GM04504 (cell line): ENCODE results near the gene GAS2L1.
"Not testable (repeated sequence)": the region's sequence is repeated elsewhere in the genome, so short reads cannot be mapped to it uniquely, and the experiment has no call there.

Source experiments
- DNase-seq: peaks from one replicate; pipeline ENCODE4 v3.0.0-alpha.2; 2012; ENCODE audit warnings: low read depth

GAS2L1 gene

GRCh38 chr22:29342577-29343312, 36.3 kb downstream of the GAS2L1 start:
- no peak for DNase-seq

DNA sequence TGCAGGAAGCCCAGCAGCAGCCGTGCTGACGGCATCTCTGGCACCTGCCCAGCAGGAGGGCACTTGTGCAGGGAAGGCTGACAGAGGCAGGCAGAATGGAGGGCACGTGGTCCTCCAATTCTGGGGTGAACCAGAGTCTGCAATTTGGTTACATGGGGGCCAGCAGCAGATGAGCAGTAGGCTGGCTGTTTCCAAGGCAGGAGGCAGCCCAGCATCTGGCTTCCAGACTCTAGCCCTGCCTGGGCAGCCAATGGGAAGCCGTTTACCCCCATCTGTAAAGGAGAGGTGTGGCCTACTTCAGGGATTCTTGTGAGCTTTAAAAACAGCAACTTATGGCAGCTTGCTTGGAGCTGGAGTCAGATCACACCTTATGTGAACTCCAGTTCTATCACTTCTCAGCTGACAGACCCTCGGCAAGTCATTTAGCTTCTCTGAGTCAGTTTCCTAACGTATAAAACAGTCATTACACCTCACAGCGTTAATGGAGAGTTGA, 36.9 kb downstream of the GAS2L1 start:
- DNase-seq, result peak; percentile 61

DNA sequence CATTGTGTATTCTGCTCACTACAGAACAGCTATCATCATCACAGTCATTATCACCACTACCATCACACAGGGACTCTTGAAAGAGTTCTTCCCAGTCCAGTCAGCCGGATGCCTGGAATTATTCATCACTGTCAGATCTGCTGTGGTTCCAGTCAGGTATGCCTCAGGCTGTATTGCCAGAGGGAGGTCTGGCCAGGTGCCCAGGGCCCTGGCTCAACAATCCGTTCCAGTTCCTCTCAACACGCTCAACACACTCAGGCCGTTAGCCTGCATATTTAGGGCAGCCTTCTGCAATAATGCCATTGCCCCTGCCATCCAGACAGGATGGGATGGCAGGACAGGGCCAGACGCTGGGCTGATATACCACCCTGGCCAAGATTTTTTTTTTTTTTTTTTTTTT, 37.7 kb downstream of the GAS2L1 start:
- peak; percentile 96 for DNase-seq

GRCh38 chr22:29344889-29345288, 38.4 kb downstream of the GAS2L1 start:
- DNase-seq, result not testable (repeated sequence)

DNA sequence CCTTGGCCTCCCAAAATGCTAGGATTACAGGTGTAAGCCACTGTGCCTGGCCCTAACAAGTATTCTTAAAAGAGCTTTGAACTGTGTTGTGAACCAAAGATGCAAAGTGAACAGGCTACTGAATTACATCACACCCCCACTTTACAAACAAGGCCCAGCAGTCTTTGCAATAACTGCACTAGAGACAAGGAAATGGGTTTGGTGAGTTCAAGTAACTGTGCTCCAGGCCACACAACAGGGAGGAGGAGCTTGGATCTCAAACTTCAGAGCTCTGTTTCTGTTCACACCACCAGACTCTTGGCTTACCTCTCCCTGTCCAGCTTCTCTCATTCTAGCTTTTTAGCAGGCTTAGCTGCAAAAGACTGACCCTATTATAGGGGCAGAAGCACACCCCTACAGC, 39.5 kb downstream of the GAS2L1 start:
- no peak for DNase-seq

DNA sequence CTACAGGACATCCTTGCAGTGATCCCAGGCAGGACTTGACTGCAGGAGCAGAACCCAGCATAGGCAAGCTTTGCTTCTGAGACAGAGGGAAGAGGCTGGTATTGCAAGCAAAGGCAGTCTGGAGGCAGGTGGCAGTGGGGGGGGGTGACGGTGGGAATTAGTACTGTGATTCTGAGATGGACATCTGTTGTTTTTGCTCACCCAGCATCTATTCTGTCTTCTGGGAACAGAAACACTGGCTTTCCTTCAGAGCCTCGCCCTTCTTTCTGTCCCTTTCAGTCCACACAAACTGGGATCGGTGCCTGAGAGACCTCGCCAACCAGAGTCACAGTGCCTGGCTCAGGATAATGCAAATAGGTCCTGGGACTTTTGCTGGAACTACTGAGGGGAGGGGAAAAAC, 40.2 kb downstream of the GAS2L1 start:
- no peak for DNase-seq

DNA sequence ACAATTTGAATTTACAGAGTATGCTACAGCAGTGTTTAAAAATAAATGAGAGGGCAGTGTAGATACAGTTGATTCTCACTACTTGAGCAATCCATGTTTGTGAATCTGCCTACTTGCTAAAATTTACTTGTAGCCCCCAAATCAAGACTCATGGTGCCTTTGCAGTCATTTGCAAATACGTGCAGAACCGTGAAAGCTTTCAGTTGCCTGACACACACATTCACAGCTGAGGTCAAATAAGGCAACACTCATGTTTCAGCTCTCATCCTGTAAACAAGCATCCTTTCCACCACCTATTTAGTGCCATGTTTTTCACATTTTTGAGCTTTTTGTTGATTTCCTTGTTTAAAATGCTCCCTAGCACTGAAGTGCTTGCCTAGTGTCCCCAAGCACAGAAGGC, 41.6 kb downstream of the GAS2L1 start:
- DNase-seq, result no peak

DNA sequence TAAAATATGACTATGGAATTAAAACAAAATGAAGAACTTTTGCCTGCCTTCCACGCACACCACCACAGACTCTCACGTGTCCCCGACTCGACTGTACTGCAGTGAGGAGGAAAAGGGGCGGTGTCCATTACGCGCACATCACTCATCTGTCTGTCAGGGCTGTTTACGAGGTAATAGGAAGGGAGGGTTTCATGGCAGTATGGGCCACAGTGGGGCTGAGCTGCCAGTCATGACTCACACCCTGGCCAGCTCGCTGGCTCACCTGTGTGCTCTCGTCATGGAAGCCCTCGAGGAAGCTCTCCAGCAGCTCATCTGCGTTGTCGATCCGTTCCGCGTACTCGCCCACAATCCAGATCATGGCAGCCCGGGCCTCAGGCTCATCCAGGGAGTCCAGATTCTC, 42.5 kb downstream of the GAS2L1 start:
- DNase-seq, result no peak

GRCh38 chr22:29351042-29351441, 44.6 kb downstream of the GAS2L1 start:
- DNase-seq, result no peak

GRCh38 chr22:29351891-29352290, 45.4 kb downstream of the GAS2L1 start:
- no peak for DNase-seq

DNA sequence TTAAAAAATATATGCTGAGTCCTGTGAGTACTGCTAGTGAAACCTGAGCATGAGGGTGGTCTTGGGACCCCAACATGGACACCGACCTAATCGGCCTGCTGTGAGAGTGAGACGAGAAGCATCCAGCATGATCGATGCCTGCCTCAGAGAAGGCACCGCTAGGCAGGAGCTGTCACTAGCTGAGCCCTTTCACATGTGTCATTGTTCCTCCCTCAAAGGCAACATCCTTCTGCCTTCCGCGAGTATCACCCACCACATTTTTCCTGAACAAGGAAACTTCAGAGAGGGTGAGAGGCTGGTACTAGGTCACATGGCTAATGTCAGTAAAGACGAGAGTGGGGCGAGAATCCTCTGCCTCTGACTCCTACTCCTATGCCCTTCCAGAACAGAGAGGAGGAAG, 46.3 kb downstream of the GAS2L1 start:
- no peak for DNase-seq

GRCh38 chr22:29353286-29353685, 46.8 kb downstream of the GAS2L1 start:
- no peak for DNase-seq

GRCh38 chr22:29353860-29354259, 47.4 kb downstream of the GAS2L1 start:
- DNase-seq, result no peak

DNA sequence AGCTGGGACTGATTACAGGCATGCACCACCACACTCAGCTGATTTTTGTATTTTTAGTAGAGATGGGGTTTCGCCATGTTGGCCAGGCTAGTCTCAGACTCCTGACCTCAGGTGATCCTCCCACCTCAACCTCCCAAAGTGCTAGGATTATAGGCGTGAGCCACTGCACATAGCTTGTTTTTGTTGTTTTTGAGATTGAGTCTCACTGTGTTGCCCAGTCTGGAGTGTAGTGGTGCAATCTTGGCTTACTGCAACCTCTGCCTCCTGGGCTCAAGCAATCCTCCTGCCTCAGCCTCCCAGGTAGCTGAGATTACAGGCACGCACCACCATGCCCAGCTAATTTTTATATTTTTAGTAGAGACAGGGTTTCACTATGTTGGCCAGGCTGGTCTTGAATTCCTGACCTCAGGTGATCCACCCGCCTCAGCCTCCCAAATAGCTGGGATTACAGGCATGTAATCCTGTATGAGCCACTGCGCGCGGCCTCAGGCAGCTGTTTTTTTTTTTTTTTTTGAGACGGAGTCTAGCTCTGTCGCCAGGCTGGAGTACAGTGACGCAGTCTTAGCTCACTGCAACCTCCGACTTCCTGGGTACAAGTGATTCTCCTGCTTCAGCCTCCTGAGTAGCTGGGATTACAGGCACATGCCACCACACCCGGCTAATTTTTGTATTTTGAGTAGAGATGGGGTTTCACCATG, 50.9 kb downstream of the GAS2L1 start:
- not testable (repeated sequence) for DNase-seq

- DNase-seq, result no peak
Measured at GRCh38 chr22:29359469-29359868, 53.0 kb downstream of the GAS2L1 start.
